HG03460 (cell line): ENCODE measurements around the gene GM2A.

Experiments used
- ATAC-seq: cut with Tn5 transposase; IDR thresholded peaks from one replicate; pipeline ENCODE4 v1.9.1; 2021; ENCODE audit not compliant: unreplicated experiment

The GM2A gene

DNA sequence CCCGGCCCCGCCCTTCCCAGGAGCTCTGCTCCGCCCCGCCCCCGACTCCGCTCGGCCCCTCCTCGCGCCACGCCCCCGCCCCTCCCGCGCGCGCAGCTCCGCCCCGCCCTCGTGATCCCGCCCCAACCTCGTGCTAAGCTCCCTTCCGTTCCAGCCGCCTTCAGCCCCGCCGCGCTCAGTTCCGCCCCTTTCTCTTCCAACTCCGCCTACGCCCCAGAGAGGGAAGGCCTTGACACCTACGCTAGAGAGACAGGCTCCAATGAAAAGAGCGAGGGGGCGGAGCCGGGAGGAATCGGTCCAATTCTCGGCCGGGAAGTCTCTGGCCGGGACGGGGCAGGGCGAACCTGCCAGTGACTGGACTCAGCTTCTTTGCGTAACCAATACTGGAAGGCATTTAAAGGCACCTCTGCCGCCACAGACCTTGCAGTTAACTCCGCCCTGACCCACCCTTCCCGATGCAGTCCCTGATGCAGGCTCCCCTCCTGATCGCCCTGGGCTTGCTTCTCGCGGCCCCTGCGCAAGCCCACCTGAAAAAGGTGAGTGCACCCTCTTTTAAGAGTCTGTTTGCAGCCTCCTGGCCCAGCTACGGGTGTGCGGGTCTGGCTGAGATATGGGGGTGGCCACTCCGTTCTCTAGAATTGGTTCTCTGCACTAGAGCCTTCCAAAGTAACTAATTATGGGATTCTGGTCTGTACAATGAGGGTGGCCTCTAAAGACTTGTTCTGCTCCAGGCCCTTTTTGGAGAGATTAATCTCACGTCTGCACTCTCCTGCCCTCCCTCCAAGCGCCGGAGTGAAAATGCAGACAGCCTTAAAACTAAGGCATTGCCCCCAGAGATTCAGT lies at the start of gene GM2A:
Gene GM2A (plus strand): TSS at position 424 of the 843 bp plus-strand sequence. CDS start 32 bp downstream, at position 456.
- peak; percentile 74 for ATAC-seq

DNA sequence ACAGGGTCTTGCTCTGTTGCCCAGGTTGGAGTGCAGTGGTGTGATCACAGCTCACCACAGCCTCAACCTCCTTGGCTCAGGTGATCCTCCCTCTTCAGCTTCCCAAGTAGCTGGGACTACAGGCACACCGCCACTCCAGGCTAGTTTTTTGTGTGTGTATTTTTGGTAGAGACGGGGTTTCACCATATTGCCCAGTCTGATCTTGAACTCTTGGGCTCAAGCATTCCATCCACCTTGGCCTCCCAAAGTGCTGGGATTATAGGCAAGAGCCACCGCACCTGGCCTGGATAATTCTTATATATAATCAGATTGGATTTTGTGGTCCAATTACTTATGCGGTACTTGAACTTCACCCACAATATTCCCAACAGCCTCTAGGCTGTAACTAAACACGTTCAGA lies 48.9 kb upstream of the GM2A start:
- ATAC-seq, result no peak

DNA sequence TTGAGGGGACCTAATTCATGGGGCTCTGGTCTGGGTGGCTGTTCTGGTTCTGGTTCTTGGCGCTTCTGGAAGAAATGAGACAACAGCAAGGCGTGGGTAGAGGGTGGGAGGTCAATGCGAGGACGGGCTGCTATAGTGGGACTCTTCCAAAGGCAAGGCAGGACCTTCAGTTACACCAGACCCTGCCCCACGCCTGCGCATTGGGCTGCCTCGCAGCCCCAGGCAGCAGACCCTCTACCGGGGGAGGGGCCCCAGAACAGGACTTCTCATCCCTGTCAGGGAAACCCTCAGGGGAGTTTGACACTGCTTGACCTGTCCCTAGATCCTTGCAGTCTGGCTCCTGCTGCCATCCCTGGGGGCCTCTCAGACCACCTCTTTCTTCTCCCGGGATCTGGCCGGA lies 47.6 kb upstream of the GM2A start:
- ATAC-seq, result no peak

DNA sequence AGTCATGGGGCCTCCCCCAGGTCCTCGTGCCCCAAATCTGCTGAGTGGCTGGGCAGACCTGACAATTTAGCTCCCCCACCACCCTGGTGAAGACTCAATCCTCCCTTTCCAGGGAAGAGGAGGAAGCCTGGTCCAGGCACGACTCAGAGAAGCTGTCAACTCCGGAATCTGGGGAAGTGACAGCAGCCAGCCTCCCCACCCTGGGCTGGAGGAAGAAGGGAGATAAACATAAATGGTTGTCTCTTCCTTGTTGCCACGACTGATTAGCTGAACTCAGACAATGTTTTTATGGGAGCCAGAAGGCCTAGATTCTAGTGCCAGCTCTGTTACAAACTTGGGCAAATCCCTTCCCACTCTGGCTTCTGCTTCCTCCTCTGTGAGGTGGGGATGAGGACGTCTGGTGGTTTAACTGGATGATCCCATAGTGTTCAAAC lies 44.5 kb upstream of the GM2A start:
- no peak for ATAC-seq

DNA sequence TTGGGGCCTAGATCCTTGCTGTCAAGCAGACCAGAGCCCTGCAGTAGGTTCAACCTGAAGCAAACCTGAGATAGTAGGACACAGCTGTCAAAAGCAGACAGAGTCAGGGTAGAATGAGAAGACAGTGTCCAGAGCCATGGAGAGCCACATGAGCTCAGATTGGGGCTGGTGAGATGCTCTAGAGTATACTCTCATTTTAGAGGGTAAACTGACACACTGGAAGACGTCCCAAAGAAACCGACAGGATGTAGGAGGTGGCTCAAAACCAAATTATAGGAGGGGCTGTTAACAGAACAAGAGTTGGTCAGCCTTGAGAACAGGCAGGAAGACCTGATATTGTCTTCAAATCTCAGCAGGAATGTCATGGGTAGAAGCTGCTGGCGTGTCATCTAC lies 40.6 kb upstream of the GM2A start:
- ATAC-seq, result peak; percentile 4

DNA sequence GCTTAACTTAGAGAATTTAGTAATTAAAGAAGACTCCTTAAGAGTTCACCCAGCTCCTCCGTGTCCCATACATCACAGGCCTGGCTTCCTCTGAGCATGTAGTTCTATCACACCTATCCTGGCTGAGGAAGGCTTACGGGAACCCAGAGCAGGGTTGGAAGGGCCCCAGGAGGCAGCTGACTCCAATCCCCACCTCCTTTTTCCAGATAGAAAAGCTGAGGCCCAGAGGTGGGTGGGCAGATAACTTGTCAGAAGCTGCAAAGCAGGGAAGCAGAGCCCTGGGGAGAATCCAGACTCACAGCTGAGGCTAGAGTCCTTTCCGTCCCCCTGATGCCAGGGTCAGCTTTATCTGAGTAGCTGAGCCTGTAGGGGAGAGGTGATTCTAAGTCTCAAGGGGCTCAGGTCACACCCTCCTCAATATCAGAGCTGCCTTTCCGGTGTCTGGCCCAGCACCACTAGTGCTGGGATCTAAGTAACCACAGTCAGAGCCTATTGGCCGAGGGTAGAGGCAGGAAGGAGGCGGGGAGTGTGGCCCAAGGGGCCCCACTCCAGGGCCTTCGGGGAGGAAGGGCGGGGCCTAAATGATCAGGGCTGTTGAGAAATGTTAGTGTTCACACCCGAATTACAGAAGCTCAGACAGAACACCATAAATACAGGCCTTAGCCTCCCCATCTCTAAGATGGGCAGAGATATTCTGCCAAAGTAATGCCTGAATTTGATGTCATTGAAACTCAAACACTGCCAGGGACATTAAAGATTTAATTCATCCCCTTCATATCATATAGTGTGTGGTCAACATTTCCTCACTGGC lies 39.0 kb upstream of the GM2A start:
- ATAC-seq, result peak; percentile 66

DNA sequence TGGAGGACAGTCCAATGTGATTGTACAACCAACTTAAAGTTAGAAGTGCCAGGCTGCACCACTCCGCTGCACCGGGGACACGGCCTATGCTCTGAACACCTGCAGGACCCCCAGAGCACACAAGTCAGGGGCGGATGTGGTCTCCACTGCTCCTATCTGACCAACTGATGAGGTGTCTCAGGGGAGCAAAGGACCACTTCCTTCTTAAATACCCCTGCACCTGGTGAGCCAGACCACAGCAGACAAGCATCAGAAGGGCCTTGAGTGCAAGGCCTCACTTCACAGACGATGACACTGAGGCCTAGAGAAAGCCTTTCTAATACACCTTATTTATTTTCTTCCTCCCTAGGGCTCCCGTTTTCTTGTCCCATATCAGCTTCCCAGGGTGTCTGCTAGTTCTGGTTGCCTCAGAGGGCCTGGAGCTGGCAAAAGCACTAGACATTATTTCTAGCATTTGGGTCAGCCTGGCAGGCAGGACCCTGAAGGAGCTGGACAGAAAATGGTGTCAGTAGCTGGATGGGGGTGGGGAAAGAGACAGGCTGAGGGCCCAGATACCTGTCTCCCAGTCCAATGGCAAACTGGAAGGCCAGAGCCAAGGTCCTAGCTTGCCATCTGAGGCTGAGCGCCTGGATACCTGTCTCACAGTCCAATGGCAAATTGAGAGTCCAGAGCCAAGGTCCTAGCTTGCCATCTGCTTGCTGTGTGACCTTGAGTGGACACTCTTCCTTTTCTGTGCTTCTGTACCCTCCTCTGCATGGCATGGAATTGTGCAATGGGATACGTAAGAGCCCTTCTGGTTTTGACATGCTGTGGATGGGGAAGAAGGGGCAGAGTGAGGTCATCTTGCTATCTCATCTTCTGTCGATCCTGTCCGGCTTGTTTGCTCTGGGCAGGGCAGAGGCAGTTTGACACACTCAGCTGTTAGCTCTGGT lies 38.1 kb upstream of the GM2A start:
- ATAC-seq, result peak; percentile 53

DNA sequence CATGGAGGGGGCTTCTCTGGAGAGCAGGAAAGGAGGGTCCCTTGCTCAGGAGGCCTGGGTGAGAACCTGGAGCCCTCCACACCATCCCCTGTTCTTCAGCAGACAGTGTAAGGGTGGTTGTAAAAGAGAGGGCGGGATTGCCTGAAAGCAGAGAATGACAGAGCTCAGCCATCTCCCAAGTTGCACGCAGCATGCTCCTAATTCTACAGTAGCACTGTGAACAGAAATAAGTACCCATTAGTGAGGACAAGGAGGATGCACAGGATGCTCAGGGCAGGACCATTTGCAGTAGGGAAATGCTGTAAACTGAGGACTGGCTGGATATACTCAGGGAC lies 37.5 kb upstream of the GM2A start:
- no peak for ATAC-seq

DNA sequence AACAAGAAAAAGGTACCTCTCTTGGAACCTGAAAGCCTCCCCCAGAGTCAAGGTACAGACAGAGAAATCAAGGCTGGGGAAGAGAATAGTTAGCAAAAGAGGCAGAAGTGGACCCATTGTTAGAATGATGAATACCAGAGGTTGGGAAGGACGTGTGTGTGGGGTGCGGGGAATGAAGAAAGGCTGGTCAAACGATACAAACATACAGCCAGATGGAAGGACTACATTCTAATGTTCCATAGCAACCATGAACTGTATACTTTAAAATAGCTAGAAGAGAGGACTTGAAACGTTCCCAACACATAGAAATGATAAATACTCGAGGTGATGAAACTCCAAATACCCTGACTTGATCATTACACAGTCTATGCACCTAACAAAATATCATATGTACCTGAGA lies 36.2 kb upstream of the GM2A start:
- no peak for ATAC-seq

DNA sequence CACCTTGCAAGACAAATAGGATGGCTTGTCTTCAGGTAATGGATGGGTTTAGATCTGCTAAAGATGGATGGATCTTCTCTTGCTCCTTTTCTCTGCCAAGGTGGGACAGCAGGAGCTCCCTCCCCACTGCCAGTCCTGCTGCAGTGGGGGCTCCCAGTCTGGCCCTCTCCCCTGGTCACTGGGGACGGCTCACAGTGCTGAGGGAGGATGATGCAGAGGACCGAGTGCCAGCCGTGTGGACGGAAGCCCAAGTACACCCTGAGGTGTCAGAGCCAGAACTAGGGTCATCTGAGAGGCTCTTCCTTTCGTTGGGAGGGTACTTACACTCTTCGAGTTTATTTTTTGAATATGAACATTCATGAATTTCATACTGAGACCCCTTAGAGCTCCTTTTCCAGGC lies 34.8 kb upstream of the GM2A start:
- no peak for ATAC-seq

DNA sequence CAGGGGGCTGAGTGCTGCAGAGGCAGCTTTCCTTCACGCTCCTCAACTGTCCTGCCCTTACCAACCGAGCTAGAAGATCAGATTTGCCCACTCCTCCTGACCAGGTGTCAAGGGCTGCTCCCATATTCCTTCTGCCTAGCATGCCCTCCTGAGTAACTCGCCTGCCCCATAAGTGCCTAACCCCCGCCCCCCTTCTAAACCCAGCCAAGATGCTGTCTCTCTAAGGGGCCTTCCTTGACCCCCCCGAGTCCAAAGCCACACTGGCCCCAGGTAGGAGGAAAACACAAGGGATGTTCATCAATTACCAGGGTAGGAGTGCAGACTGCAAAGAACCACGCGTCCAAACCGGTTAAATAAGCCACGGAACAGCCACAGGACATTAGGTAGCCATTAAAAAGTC lies 33.8 kb upstream of the GM2A start:
- ATAC-seq, result no peak

DNA sequence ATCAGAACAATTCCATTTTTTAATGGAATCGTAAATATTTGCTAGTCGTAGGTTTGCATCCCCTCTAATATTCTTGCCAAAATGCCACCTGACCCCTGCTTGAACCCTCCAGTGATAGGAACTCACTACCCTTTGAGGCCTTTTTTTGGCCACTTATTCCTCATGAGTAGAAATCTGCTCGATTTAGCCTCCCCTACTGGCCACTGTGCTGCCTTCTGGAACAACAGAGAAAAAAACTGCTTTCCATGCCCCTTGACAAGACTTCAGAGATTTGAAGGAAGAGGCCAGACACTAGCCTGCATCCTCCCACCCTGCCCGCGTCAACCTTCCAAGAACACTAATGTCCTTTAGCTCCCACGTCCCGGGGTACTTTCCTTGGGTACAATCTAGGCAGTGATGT lies 33.2 kb upstream of the GM2A start:
- no peak for ATAC-seq

DNA sequence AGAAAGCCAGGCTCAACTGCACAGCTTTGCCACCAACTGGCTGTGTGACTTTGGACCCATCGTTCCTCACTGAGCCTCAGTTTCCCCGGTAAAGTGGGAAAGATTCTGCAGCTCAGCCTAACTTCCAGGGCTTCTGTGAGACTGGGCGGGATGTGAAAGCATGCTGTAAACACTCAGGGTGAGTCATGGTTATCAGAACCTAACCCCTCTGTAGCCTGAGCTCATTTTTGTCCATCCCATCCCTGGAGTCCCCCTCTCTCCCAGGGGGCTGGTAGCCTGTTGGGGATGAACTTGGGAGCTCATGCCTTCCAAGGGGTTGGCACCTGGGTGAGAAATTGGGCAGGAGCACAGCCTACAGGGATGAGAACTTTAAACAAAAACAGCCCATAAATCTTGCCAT lies 31.4 kb upstream of the GM2A start:
- no peak for ATAC-seq

DNA sequence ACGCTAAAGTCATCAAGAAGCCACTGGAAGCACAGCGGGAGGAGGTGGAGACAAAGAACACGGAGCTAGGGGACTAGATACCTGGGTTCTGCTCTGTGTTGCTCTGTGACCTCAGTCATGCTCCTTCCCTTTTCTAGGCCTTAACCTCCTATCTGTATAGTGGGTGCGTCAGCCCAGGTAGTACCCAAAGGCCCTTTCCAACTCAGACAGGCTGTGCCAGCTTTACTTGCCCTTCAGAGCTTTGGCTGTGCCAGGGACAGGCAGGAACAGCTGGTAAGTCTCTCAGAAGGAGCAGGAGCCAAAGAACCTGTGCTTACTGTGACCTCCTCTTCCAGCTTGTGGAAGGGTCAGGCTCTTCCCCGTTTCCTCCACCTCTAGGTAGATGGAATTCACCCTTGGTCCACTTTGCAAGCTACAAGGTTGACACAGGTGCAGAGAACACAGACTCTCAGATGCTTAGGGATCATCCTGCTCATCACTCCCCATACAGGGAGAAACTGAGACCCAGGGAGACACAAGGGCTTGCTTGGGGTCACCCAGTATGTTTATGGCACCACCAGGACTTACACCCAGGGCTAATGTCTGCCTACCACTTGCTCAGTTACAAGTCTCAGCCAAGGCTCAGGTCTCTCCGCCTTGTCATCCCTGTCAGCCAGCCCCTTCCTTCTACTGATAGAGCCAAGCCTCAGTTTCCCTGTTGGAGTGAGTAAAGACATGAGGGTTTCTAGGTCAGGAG lies 30.8 kb upstream of the GM2A start:
- no peak for ATAC-seq

DNA sequence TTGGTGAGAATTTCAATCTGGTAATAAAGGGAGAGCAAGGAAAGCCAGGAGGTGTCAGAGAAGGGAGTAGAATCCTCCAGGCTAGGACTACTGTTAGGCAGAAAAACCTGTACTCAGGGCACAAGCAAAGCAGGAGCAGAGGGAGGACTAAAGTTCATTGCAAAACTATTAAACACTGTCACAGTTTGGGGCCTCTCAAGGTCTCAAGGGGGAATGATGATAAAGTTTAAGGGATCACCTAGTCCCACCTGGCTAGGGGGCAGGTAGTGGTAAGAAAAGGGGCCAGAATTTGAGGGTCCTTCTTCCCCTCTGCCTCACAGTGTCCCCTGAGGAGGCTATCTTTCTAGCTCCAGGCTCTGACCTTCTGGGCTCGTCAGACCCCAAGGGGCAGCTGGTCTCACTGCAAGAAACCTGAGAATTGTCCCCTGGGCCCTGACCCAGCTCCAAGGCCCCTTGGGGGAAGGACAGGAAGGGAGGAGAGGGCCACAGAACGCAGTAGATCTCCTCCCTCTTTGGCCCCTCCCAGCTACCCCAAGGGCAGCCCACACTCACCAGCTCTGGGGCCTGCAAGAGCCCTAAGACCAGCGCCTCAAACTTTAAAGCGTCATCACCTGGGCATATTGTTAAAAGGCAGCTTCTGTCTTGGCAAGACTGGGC lies 30.1 kb upstream of the GM2A start:
- peak; percentile 59 for ATAC-seq

DNA sequence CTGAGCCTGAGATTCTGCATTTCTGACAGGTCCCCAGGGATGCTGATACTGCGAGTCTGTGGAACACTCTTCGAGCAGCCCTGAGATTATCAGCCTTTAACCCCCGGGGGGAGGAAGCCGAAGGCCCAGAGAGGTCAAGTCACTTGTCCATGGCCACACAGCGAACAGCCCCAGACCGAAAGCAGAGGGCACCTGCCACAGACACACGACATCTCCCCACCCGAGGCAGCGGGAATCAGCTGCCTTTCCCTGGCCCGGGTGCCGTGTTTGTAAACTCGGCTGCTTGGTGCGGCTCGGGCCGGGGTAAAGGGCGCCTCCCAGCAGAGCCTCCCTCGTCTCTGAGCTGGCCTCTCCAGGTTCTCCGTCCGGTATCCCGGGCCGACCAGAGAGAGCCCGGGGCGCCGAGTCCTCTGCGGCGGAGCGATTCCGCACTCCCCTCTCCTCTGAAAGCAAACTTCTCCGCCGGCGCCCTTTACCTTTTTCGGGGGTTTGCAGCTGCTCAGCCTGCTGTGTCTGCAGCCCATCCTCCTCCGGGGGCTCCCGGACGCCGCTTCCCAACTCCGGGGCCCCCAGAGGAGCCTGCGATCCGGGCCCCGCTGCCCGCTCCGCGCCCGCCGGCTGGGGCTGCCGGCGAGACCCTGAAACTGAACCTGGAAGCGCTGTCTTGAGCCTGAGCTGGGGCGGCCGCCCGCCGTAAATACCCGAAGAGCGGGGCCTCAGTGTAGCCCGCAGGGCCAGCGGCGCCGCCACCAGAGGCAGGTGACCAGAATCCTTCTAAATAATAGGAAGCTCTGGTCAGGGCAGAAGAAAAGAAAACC lies 29.3 kb upstream of the GM2A start, which contains the start of gene CCDC69:
Gene CCDC69 (minus strand): TSS at position 646 of the 818 bp plus-strand sequence. CDS start 122 bp downstream, at position 524.
- ATAC-seq, result peak; percentile 66

DNA sequence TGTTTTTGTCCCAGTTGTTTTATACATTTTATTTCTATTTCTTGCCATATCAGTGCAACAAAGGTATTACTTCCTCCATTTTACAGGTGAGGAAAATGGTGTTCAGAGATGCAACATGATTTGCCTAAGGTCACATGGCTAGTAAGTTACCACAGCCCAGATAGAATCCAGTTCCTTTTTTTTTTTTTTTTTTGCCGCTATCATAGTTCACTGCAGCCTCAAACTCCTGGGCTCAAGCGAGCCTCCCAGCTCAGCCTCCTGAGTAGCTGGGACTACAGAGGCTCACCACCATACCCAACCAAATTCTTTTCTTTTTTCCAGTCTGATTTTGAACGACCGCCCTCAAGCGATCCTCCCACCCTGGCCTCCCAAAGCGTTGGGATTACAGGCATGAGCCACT lies 28.6 kb upstream of the GM2A start:
- ATAC-seq, result peak; percentile 36

DNA sequence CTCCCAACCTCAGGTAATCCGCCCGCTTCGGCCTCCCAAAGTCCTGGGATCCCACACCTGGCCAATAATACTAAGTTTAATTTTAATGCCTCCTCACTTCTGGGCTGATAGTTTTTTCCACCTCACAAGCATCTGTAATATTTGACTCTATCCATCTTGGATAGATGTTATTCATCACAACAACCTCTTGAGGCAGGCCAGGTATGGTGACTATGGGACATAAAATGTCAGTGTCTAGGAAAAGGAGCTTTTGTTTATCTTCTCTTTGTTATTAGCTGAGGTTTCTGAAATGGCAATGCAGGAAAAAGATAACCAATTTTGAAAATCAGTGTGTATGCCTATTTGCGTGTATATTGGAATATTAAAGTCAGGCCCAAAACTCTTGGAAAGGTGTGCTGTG lies 27.9 kb upstream of the GM2A start:
- ATAC-seq, result no peak

DNA sequence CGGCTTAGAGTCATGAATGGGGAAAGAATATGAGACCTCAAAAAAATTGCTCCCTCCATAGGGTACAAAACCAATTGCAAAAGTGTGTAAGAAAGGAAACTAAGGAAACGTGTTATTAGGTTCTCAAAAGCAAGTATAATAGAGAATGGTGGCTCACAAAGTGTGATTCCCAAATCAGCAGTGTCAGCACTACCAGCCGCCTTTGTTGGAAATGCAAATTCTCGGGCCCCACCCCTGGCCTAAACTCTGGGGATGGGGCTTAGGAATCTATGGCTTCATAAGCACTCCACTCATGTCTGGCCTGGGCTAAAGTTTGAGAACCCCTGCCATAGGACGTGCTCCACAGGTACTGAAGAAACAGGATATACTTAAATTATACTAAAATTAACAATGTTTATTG lies 27.5 kb upstream of the GM2A start:
- no peak for ATAC-seq
